NCI-H128 (cell line): ENCODE data around the gene MINDY3.

Source experiments
- DNase-seq: peaks from one replicate; lab custom pipeline; 2025; ENCODE audit not compliant: unreplicated experiment; lab: John Stamatoyannopoulos, UW

The MINDY3 gene

GRCh38 chr10:15808204-15808797 is 52.0 kb downstream of the MINDY3 start:
- DNase-seq, result no peak

GRCh38 chr10:15805395-15806058 is 54.8 kb downstream of the MINDY3 start:
- no peak for DNase-seq

GRCh38 chr10:15804109-15804508 is 56.2 kb downstream of the MINDY3 start:
- no peak for DNase-seq

GRCh38 chr10:15802375-15802949 is 57.8 kb downstream of the MINDY3 start:
- no peak for DNase-seq

DNA sequence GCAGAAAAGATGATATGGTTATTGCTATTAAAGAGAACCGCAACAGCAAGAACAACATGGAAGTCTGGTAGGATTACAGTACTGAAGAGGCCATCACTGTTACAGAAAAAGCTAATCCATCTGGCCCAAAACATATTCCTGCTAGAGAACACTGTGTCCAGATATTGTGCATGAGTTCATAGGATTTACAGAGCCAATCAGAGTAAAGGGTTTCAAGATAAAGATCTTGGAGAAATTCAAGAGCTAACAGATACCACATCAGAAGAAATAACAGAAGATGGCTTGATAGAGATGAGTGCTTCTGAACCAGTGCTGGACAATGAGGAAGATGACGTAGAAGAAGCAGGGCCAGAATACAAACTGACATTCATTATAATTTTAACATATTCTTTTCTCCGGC is 58.7 kb downstream of the MINDY3 start:
- DNase-seq, result no peak

DNA sequence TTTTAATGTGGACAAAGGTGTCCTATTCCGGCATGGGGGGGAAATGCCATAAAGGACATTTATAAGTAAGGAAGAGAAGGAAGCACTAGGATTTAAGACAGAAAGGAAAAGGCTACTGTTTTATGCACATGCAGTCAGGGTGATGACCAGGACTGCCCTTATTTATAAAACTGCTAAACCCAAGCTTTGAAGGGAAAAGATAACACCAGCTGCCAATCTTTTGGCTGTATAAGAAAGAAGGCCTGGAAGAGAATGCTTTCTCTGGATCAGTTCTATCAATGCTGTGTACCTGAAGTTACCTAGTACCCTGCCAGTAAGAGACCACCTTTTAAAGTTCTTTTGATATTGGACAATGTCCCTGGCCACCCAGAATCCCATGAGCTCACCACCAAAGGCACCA is 59.2 kb downstream of the MINDY3 start:
- no peak for DNase-seq

- no peak for DNase-seq
These were observed 63.0 kb downstream of the MINDY3 start for GRCh38 chr10:15797346-15797745.

DNA sequence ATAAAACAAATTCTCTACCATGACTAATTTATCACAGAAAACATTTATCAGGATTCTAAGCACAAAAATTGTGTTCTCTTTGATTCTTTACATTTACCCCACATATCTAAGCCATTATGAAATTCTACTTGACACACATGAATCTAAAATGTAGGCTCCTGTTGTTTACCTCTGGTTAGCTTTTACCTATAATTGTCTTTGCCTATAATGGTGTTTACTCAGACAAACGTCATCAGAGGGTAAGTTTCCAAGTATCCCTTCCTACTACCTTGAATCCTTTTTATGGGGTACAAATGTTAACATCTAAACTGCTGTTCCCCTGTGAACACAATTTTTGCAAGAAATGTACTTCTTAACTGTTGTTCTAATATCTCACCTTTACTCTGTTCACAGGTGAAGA is 63.5 kb downstream of the MINDY3 start:
- no peak for DNase-seq

- DNase-seq, result no peak
These were observed 64.1 kb downstream of the MINDY3 start for GRCh38 chr10:15796098-15796759.

DNA sequence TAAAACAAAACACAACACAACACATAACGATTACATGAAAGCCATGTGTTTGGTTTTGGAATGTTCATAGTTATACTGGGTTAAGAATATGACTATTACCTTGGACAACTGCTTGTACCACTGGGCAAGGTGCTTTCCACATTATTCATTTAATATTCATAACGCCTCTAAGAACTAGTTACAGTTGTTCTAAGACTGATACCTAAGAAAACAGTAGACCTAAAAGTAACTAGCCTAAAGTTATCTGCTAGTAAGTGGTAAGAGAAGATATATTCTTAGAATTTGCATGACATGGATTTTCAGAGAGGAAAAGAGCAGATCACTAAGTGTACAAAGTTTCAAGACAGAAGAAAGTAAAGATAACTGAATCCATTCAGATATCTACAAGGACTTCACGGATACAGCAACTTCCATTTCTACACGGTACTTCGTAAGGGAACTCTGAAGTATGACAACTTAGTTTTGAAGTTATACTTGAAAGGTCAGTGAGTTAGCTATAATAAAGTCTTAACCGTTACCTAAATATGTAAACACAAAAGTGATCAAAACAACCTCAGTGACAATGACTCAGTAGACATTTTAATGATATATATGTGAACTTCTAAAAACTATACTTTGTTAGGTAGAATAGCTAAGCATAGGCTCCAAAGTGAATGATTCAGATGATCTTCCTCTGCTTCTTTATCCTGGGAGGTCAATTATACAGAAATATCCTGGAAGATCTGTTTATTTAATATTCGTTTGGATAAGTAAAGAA is 65.1 kb downstream of the MINDY3 start:
- DNase-seq, result no peak

DNA sequence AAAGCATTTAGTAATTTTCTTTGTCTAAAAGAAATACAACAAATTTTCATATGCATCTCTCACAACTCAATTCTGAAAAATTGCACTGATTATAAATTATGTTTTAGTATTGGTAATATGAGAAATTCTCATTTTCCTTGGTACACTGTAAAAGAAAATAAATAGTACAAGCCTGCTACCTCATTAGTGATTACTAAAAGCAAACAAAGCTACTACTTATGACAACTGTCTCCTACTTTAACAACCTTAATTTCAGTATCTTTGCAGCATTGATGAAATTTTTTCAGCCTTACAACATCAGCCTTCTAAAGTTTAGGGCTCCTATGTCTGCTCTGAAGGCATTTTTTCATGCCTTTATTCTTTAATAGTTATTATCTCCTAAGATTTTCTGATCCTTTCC is 65.7 kb downstream of the MINDY3 start:
- DNase-seq, result no peak

DNA sequence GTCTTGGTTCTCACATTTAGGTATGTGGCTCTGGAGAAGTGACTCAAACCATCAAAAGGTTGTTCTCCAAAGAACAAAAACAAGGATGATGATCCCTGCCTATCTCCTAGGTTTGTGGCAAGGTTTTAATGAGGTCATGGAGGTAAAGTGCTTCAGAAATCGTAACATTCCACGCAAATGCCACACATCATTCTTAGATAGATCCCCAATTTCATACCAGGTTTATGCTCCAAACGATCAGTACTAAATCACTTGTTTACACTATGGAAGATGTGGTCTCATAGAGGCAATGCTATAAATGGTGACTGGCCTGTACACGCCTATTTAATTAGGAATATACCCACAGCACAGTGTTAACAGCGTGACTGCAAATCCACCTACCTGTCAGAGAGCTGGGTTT is 66.6 kb downstream of the MINDY3 start:
- no peak for DNase-seq

DNA sequence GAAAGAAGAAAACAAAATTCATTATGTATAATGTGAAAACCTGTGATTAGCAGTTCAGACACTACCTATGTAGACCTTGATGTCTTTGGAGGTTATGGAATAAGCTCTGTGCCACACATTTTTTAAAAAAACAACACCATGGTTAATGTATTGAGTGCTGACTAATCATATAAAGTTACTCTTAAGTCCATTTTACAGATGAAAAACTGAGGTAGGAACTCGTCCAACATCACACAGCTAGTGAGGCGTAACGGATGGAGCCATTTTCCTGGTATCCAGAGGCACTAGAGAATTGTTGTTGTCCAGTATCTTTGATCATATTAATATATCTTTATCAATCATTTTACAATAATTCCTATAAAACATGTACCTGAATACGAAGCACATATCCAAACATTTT is 67.5 kb downstream of the MINDY3 start:
- DNase-seq, result no peak

- no peak for DNase-seq
These were observed 68.3 kb downstream of the MINDY3 start for GRCh38 chr10:15791816-15792524.

- no peak for DNase-seq
These were observed 70.3 kb downstream of the MINDY3 start for GRCh38 chr10:15789793-15790525.

DNA sequence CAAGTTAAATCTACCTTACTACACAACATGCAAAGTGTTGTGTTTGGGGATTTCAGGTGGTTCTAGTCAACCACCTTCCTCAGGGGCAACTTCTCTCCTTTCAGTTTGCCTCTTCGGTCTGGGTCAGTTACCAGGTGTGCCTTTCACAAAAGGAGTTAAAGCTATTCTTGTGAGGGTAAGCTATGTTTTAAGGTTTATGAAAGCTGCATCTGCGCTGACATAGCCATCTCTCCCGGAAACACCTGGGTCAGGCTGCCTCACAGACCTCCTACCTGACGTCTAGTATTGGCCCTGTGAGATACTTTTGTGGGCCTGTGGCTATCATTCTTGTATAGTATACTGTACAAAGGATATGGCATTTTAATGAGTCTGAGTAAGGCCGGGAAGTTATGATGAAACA is 72.9 kb downstream of the MINDY3 start:
- no peak for DNase-seq

DNA sequence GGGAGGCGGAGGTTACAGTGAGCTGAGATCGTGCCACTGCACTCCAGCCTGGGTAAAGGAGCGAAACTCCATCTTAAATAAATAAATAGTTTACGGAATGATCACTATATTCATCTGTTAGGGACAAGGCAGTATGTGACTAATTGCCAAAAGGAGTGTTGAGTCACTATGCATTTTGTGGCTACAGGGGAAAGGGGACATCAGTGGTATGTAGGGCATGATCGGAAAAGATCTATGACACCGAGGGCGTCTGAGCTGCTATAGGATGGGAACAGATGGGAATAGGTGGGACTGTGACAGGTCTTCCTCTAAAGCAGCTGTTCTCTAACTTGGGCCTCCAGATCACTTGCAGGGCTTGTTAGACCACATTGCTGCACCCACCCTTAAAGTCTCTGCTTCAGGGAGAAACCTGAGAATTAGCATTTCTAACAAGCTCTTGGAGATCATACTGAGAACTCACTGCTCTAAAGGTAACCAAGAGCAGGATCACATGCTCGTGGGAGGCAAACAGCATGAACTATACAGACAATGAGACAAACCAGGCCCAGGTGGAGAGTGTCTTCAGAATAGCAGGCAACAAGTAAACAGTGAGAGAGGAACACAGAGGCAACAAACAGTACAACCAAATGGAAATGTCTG is 75.5 kb downstream of the MINDY3 start:
- DNase-seq, result no peak

DNA sequence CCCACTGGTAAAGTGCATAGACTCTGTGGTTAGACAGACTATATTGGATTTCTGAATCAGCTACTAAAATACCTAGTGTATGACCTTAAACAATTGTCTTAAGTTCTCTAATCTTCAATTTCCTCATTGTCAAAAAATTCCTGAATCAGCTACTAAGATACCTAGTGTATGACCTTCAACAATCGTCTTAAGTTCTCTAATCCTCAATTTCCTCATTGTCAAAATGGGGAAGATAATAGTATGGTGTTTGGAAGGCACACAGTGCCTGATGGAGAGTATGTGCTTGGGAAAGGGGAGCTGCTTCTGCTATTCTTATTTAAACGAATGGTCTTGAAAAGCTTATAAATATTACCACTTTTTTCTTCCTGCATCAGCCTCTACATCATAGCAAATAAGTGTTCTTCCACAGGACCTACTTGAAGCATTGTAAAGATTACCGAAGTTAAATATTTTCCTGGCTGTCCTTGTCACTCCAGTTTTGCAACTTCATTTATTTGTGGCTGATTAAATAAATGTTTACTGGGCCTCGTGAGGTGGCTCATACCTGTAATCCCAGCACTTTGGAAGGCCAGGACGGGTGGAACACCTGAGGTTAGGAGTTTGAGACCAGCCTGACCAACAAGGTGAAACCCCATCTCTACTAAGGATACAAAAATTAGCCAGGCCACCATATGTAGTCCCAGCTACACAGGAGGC is 76.2 kb downstream of the MINDY3 start:
- no peak for DNase-seq

DNA sequence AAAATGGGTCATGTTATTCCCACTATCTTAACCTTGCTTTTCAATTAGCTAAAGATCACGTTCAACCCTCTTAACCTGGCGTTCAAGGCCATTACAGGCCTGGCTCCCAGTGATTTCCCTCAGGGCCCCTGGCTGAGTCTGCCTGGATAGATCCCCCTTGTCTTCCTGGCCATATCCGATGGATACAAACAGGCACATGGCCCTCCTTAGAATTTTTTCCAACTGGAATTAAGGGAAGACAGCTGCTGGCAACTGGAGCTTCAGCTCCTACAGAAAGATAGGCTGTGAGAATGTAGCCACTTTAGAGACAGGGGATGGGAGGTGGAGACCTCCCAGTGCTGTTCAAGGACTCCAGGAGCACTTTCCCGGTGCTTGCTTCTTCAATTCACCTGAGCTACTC is 77.5 kb downstream of the MINDY3 start:
- DNase-seq, result no peak
